Activated T-helper 1 cell treated with anti-CD3 and anti-CD28 coated beads, Interleukin-12 subunit alpha, Interleukin-12 subunit beta, Interleukin-2, Interleukin-4 antibody, amounts not matched to agents 30 ng/mL and 10 ng/mL and 1 ng/mL, durations not matched to agents 14 hours and 24 hours and 36 hours (primary cell): ENCODE results near the gene MTHFS. TPM values are rescaled to one million over a fixed set of nuclear protein-coding genes. Genes with fewer than 3 reads are reported as not detected.
"Not testable (repeated sequence)": the region's sequence is repeated elsewhere in the genome, so short reads cannot be mapped to it uniquely, and the experiment has no call there.

ENCODE experiments used
- DNase-seq: peaks from one replicate; pipeline ENCODE4 v3.0.0; 2021; ENCODE audit warnings: low spot score
- H3K27ac Mint-ChIP-seq: one replicate; pipeline ENCODE4 v1.8.0; 2021; ENCODE audit warnings: mild to moderate bottlenecking, mixed read lengths
- H3K27me3 Mint-ChIP-seq: one replicate; pipeline ENCODE4 v1.8.0; 2022; ENCODE audit warnings: mild to moderate bottlenecking, moderate library complexity, mixed read lengths; ENCODE audit not compliant: insufficient read depth
- H3K36me3 Mint-ChIP-seq: one replicate; pipeline ENCODE4 v1.8.0; 2021; ENCODE audit warnings: low read depth, mixed read lengths
- H3K4me1 Mint-ChIP-seq: one replicate; pipeline ENCODE4 v1.8.0; 2021; ENCODE audit warnings: low read depth, mixed read lengths
- H3K4me3 Mint-ChIP-seq: one replicate; pipeline ENCODE4 v1.8.0; 2021; ENCODE audit warnings: mild to moderate bottlenecking, moderate library complexity, mixed read lengths
- H3K9me3 Mint-ChIP-seq: one replicate; pipeline ENCODE4 v1.8.0; 2021; ENCODE audit warnings: mixed read lengths
- intact Hi-C: fragments of 100-400 bp; cut with micrococcal nuclease; formaldehyde crosslinking; loops from one replicate; pipeline ENCODE4 v1.15.1; 2024
- total RNA-seq: library from RNA; stranded (reverse); gene quantifications from 2 replicates; pipeline ENCODE4 v1.2.3, GENCODE V29; 2022

Gene MTHFS
- total RNA-seq, 1 donor from 2014 or later: 34.0 TPM

GRCh38 chr15:79903626-79904025 is 6.8 kb upstream of the MTHFS start:
- Mint-ChIP-seq H3K4me3 (no peak overlapping the region), H3K36me3 (peaks cover 35% of the 10 kb centered on the region), H3K27ac (peak overlapping the region; percentile 40), H3K4me1 (peaks cover 37% of the 10 kb centered on the region), H3K27me3 (no peaks in the 10 kb centered on the region), H3K9me3 (peaks cover 4% of the 10 kb centered on the region)
- no peak for DNase-seq
- intact Hi-C loops: no loop called here

GRCh38 chr15:79903144-79903543 is 6.3 kb upstream of the MTHFS start:
- H3K4me3 Mint-ChIP-seq: no peak overlapping the region
- no peak for DNase-seq
- peaks cover 42% of the 10 kb centered on the region for H3K4me1 Mint-ChIP-seq
- no peaks in the 10 kb centered on the region for H3K27me3 Mint-ChIP-seq
- H3K9me3 Mint-ChIP-seq: peaks cover 4% of the 10 kb centered on the region
- H3K27ac Mint-ChIP-seq: no peak overlapping the region
- intact Hi-C loops: no loop called here
- H3K36me3 Mint-ChIP-seq: peaks cover 35% of the 10 kb centered on the region

- H3K4me1 Mint-ChIP-seq: peaks cover 52% of the 10 kb centered on the region
- intact Hi-C loops: loop anchor here (1.0 kb wide), 1 partner anchor 91 kb away; no protein-coding TSS in a partner anchor
- H3K4me3 Mint-ChIP-seq: peak overlapping the region; percentile 15
- no peaks in the 10 kb centered on the region for H3K27me3 Mint-ChIP-seq
- no peak for DNase-seq
- H3K36me3 Mint-ChIP-seq: peaks cover 33% of the 10 kb centered on the region
- peaks cover 4% of the 10 kb centered on the region for H3K9me3 Mint-ChIP-seq
- peak overlapping the region; percentile 21 for H3K27ac Mint-ChIP-seq
Measured at GRCh38 chr15:79901958-79902357, 5.1 kb upstream of the MTHFS start.

GRCh38 chr15:79900818-79901378 is 4.1 kb upstream of the MTHFS start:
- H3K9me3 Mint-ChIP-seq, H3K4me3 Mint-ChIP-seq, DNase-seq, H3K27ac Mint-ChIP-seq, H3K27me3 Mint-ChIP-seq: not testable (repeated sequence)
- intact Hi-C loops: loop anchor here (1.0 kb wide), 1 partner anchor 92 kb away; no protein-coding TSS in a partner anchor
- Mint-ChIP-seq H3K4me1 (peaks cover 55% of the 10 kb centered on the region), H3K36me3 (peaks cover 25% of the 10 kb centered on the region)

GRCh38 chr15:79900087-79900486 is 3.3 kb upstream of the MTHFS start:
- intact Hi-C loops: no loop called here
- Mint-ChIP-seq H3K4me1 (peaks cover 57% of the 10 kb centered on the region), H3K27me3 (no peaks in the 10 kb centered on the region), H3K27ac (no peak overlapping the region), H3K9me3 (peaks cover 4% of the 10 kb centered on the region), H3K4me3 (no peak overlapping the region), H3K36me3 (peaks cover 24% of the 10 kb centered on the region)
- no peak for DNase-seq

- H3K27ac Mint-ChIP-seq, H3K27me3 Mint-ChIP-seq, DNase-seq, H3K4me3 Mint-ChIP-seq, intact Hi-C loops, H3K9me3 Mint-ChIP-seq: not testable (repeated sequence)
- Mint-ChIP-seq H3K4me1 (peaks cover 61% of the 10 kb centered on the region), H3K36me3 (peaks cover 25% of the 10 kb centered on the region)
Measured at GRCh38 chr15:79898786-79899185, 2.0 kb upstream of the MTHFS start.

GRCh38 chr15:79898369-79898768 is 1.6 kb upstream of the MTHFS start:
- peaks cover 23% of the 10 kb centered on the region for H3K36me3 Mint-ChIP-seq
- DNase-seq: no peak
- peaks cover 4% of the 10 kb centered on the region for H3K9me3 Mint-ChIP-seq
- H3K27me3 Mint-ChIP-seq: no peaks in the 10 kb centered on the region
- intact Hi-C loops: no loop called here
- H3K4me1 Mint-ChIP-seq: peaks cover 58% of the 10 kb centered on the region
- peak overlapping the region; percentile 57 for H3K27ac Mint-ChIP-seq
- H3K4me3 Mint-ChIP-seq: no peak overlapping the region

GRCh38 chr15:79897701-79898113 is 893 bp upstream of the MTHFS start:
- peak overlapping the region; percentile 86 for H3K4me3 Mint-ChIP-seq
- peaks cover 20% of the 10 kb centered on the region for H3K36me3 Mint-ChIP-seq
- peaks cover 53% of the 10 kb centered on the region for H3K4me1 Mint-ChIP-seq
- peaks cover 4% of the 10 kb centered on the region for H3K9me3 Mint-ChIP-seq
- intact Hi-C loops: loop anchor here (1.0 to 2.0 kb wide), 4 partner anchors 70 to 587 kb away; partner anchors contain the start of genes FAH and TMED3
- DNase-seq: no peak
- H3K27ac Mint-ChIP-seq: peak overlapping the region; percentile 95
- H3K27me3 Mint-ChIP-seq: no peaks in the 10 kb centered on the region

GRCh38 chr15:79897380-79897678 is 515 bp upstream of the MTHFS start:
- intact Hi-C loops: loop anchor here (1.0 to 2.0 kb wide), 4 partner anchors 70 to 587 kb away; partner anchors contain the start of genes FAH and TMED3
- Mint-ChIP-seq H3K27ac (peak overlapping the region; percentile 95), H3K36me3 (peaks cover 18% of the 10 kb centered on the region), H3K27me3 (no peaks in the 10 kb centered on the region), H3K4me1 (peaks cover 49% of the 10 kb centered on the region), H3K9me3 (peaks cover 3% of the 10 kb centered on the region), H3K4me3 (peak overlapping the region; percentile 86)
- DNase-seq: no peak

GRCh38 chr15:79896131-79896633 is 632 bp downstream of the MTHFS start:
- Mint-ChIP-seq H3K4me1 (peaks cover 45% of the 10 kb centered on the region), H3K27ac (peak overlapping the region; percentile 96), H3K36me3 (peaks cover 20% of the 10 kb centered on the region), H3K9me3 (no peaks in the 10 kb centered on the region), H3K4me3 (peak overlapping the region; percentile 97), H3K27me3 (no peaks in the 10 kb centered on the region)
- no peak for DNase-seq
- intact Hi-C loops: loop anchor here (1.0 to 2.0 kb wide), 7 partner anchors 24 to 585 kb away; partner anchors contain the start of genes BCL2A1, FAH and TMED3

- intact Hi-C loops: no loop called here
- H3K9me3 Mint-ChIP-seq: no peaks in the 10 kb centered on the region
- no peaks in the 10 kb centered on the region for H3K27me3 Mint-ChIP-seq
- H3K27ac Mint-ChIP-seq: no peak overlapping the region
- H3K4me1 Mint-ChIP-seq: peaks cover 21% of the 10 kb centered on the region
- no peak overlapping the region for H3K4me3 Mint-ChIP-seq
- DNase-seq: no peak
- peaks cover 62% of the 10 kb centered on the region for H3K36me3 Mint-ChIP-seq
Measured at GRCh38 chr15:79887054-79887930, 9.5 kb downstream of the MTHFS start.

- Mint-ChIP-seq H3K9me3 (no peaks in the 10 kb centered on the region), H3K27me3 (no peaks in the 10 kb centered on the region), H3K4me3 (no peak overlapping the region), H3K27ac (no peak overlapping the region), H3K36me3 (peaks cover 64% of the 10 kb centered on the region), H3K4me1 (peaks cover 17% of the 10 kb centered on the region)
- no peak for DNase-seq
- intact Hi-C loops: no loop called here
Measured at GRCh38 chr15:79886124-79886523, 10.7 kb downstream of the MTHFS start.

- H3K27ac Mint-ChIP-seq: no peak overlapping the region
- peaks cover 7% of the 10 kb centered on the region for H3K9me3 Mint-ChIP-seq
- H3K4me3 Mint-ChIP-seq: no peak overlapping the region
- peaks cover 68% of the 10 kb centered on the region for H3K36me3 Mint-ChIP-seq
- peaks cover 6% of the 10 kb centered on the region for H3K4me1 Mint-ChIP-seq
- intact Hi-C loops: no loop called here
- H3K27me3 Mint-ChIP-seq: no peaks in the 10 kb centered on the region
- no peak for DNase-seq
Measured at GRCh38 chr15:79884204-79884596, 12.6 kb downstream of the MTHFS start.
